B cell (primary cell): ENCODE results near the gene SSC4D. TPM values are rescaled to one million over a fixed set of nuclear protein-coding genes. Genes with fewer than 3 reads are reported as not detected.
"Not testable (repeated sequence)": the region's sequence is repeated elsewhere in the genome, so short reads cannot be mapped to it uniquely, and the experiment has no call there.

Experiments
- ATAC-seq: fragments of 200-7000 bp; cut with Tn5 transposase; one replicate; pipeline ENCODE4 v1.10.0; 2021; ENCODE audit warnings: low read depth, mild to moderate bottlenecking, moderate number of reproducible peaks, moderate library complexity
- CTCF ChIA-PET: fragments of 350-600 bp; sonication (Branson Sonifier 250); formaldehyde crosslinking; loops from one replicate; lab custom pipeline; 2021; ENCODE audit warnings: antibody characterized with exemption, inconsistent platforms; lab: Charles Lee
- POLR2A ChIA-PET: fragments of 350-600 bp; sonication (Branson Sonifier 250); formaldehyde crosslinking; loops from one replicate; lab custom pipeline; 2021; ENCODE audit warnings: antibody characterized with exemption; lab: Charles Lee
- DNase-seq: peaks from one replicate; pipeline ENCODE4 v3.0.0; 2013
- H2AFZ ChIP-seq: 2 replicates; pipeline ENCODE4 v1.6.1; 2012; ENCODE audit warnings: mild to moderate bottlenecking, low read depth, low read length; ENCODE audit not compliant: insufficient read depth, poor library complexity, severe bottlenecking
- H3K27ac ChIP-seq, 2 donors: 1 replicate in 1 of 2; 2 replicates in 1 of 2; pipeline ENCODE4 v1.5.1; 2012 to 2013; ENCODE audit warnings: low read length in 2 of 2, mild to moderate bottlenecking in 2 of 2, moderate library complexity in 1 of 2
- H3K27me3 ChIP-seq, 4 experiments: fragments of 200-600 bp in 1 of 4; sonication (generic) in 1 of 4; replicated peaks in 1 of 4; 1 replicate in 2 of 4; 2 replicates in 2 of 4; pipeline versions ENCODE4 v1.6.1 to v1.7.0; 2013 to 2016; ENCODE audit warnings: low read length in 3 of 4, mild to moderate bottlenecking in 2 of 4, mixed read lengths in 1 of 4, moderate library complexity in 1 of 4; ENCODE audit not compliant: insufficient read depth in 4 of 4, control insufficient read depth in 3 of 4; ENCODE audit errors: control extremely low read depth in 1 of 4
- H3K36me3 ChIP-seq, 2 experiments: replicated peaks in 1 of 2; 1 replicate in 1 of 2; 2 replicates in 1 of 2; pipeline versions ENCODE4 v1.6.1 to v1.7.1; 2013; ENCODE audit warnings: low read length in 1 of 2; ENCODE audit not compliant: insufficient read depth in 2 of 2, control insufficient read depth in 1 of 2; ENCODE audit errors: control extremely low read depth in 1 of 2, extremely low read depth in 1 of 2
- H3K4me1 ChIP-seq, 2 donors: fragments of 200-600 bp in 1 of 2; sonication (generic) in 1 of 2; 1 replicate in 1 of 2; 2 replicates in 1 of 2; pipeline versions ENCODE4 v1.5.1 to v1.6.1; 2013 to 2017; ENCODE audit warnings: low read length in 2 of 2; ENCODE audit not compliant: control insufficient read depth in 2 of 2, insufficient read depth in 2 of 2
- H3K4me2 ChIP-seq: replicated peaks from 2 replicates; pipeline ENCODE3; 2012; ENCODE audit warnings: mild to moderate bottlenecking, low read depth, low read length; ENCODE audit not compliant: poor library complexity, severe bottlenecking
- H3K4me3 ChIP-seq, 5 experiments: fragments of 200-600 bp in 1 of 5; sonication (generic) in 1 of 5; 1 replicate in 3 of 5; 2 replicates in 2 of 5; pipeline versions ENCODE4 v1.5.1 to v1.7.0; 2011 to 2016; ENCODE audit warnings: low read length in 4 of 5, mild to moderate bottlenecking in 4 of 5, low read depth in 2 of 5, control low read depth in 1 of 5, moderate library complexity in 1 of 5; ENCODE audit not compliant: insufficient read depth in 1 of 5; ENCODE audit errors: control extremely low read depth in 1 of 5, extremely low read depth in 1 of 5
- H3K79me2 ChIP-seq: fragments of 200-600 bp; sonication (generic); one replicate; pipeline ENCODE4 v1.6.0; 2016; ENCODE audit warnings: low read length; ENCODE audit not compliant: control insufficient read depth, insufficient read depth
- H3K9ac ChIP-seq: fragments of 200-600 bp; sonication (generic); 2 replicates; pipeline ENCODE4 v1.6.1; 2017; ENCODE audit warnings: mild to moderate bottlenecking, low read length, moderate library complexity
- H3K9me3 ChIP-seq, 3 donors: one replicate each; pipeline versions ENCODE4 v1.6.1 to v1.7.1; 2013; ENCODE audit warnings: low read length in 2 of 3; ENCODE audit not compliant: control insufficient read depth in 2 of 3, insufficient read depth in 1 of 3; ENCODE audit errors: control extremely low read depth in 1 of 3
- H4K20me1 ChIP-seq: 2 replicates; pipeline ENCODE4 v1.6.0; 2012; ENCODE audit warnings: mild to moderate bottlenecking, low read length; ENCODE audit not compliant: insufficient read depth, control insufficient read depth, poor library complexity, severe bottlenecking
- H3K27ac Mint-ChIP-seq: one replicate; pipeline ENCODE4 v1.8.0; 2021; ENCODE audit warnings: mixed read lengths
- H3K27me3 Mint-ChIP-seq: one replicate; pipeline ENCODE4 v1.8.0; 2021; ENCODE audit warnings: mixed read lengths
- H3K4me1 Mint-ChIP-seq: one replicate; pipeline ENCODE4 v1.8.0; 2021; ENCODE audit warnings: mixed read lengths
- H3K4me3 Mint-ChIP-seq: one replicate; pipeline ENCODE4 v1.8.0; 2021; ENCODE audit warnings: mixed read lengths
- H3K9me3 Mint-ChIP-seq: one replicate; pipeline ENCODE4 v1.8.0; 2022; ENCODE audit warnings: mixed read lengths; ENCODE audit not compliant: insufficient read depth
- EZH2 ChIP-seq: IDR thresholded peaks from 2 replicates; pipeline ENCODE4 v1.6.1; 2012; ENCODE audit warnings: borderline replicate concordance, low read depth, mild to moderate bottlenecking, moderate library complexity, low read length; ENCODE audit not compliant: insufficient read depth, poor library complexity, severe bottlenecking
- WGBS: methylation state at CpG from one replicate; pipeline ENCODE4 v1.1.5; 2013; ENCODE audit warnings: missing lambda C conversion rate; ENCODE audit not compliant: insufficient coverage; 5-methylcytosine and 5-hydroxymethylcytosine counted together
- intact Hi-C: fragments of 100-400 bp; cut with micrococcal nuclease; formaldehyde crosslinking; loops from one replicate; pipeline ENCODE4 v1.10.0; 2022
- polyA plus RNA-seq: library from polyadenylated mRNA; depleted of rRNA; stranded (reverse); fragments of >200 nt; gene quantifications from 2 replicates; pipeline ENCODE4 v1.2.3, GENCODE V29; 2012
- total RNA-seq, 2 donors: library from RNA; stranded (reverse); fragments of 120-200 nt in 1 of 2; gene quantifications; 1 replicate in 1 of 2; 2 replicates in 1 of 2; pipeline versions ENCODE4 v1.2.3 to v1.2.4, GENCODE V29; 2013 to 2022
- TF ChIP-seq, protein P1 (sequence below): fragments of 200-600 bp; IDR thresholded peaks from one replicate; pipeline ENCODE4 v1.8.0; 2022; ENCODE audit warnings: antibody characterized with exemption, mild to moderate bottlenecking

SSC4D gene
- total and polyA plus RNA-seq, 2 donors (not counting 1 experiment from before 2014, with no cell fraction given), result 0.16 TPM; not detected in 1

GRCh38 chr7:76426246-76426645 lies 16.7 kb upstream of the SSC4D start:
- no peak overlapping the region for H3K4me3 Mint-ChIP-seq
- no peaks in the 10 kb centered on the region for H3K4me1 Mint-ChIP-seq
- H3K4me2 ChIP-seq, result no peak overlapping the region
- no peak overlapping the region for H3K27ac ChIP-seq
- H3K27ac Mint-ChIP-seq, result no peak overlapping the region
- H3K27me3 ChIP-seq, result no peaks in the 10 kb centered on the region
- intact Hi-C loops, result no loop called here
- no peaks in the 10 kb centered on the region for H3K4me1 ChIP-seq
- no peak overlapping the region for H2AFZ ChIP-seq
- H3K36me3 ChIP-seq, result no peaks in the 10 kb centered on the region
- H3K4me3 ChIP-seq, result no peak overlapping the region
- WGBS, result 98% methylated on average over 4 of the region's 4 CpGs
- H4K20me1 ChIP-seq, result no peaks in the 10 kb centered on the region
- ChIA-PET POLR2A (no interaction called here), CTCF (no interaction called here)
- no peaks in the 10 kb centered on the region for H3K79me2 ChIP-seq
- H3K9me3 Mint-ChIP-seq, result no peaks in the 10 kb centered on the region
- no peaks in the 10 kb centered on the region for H3K9me3 ChIP-seq
- TF ChIP-seq, protein P1, sequence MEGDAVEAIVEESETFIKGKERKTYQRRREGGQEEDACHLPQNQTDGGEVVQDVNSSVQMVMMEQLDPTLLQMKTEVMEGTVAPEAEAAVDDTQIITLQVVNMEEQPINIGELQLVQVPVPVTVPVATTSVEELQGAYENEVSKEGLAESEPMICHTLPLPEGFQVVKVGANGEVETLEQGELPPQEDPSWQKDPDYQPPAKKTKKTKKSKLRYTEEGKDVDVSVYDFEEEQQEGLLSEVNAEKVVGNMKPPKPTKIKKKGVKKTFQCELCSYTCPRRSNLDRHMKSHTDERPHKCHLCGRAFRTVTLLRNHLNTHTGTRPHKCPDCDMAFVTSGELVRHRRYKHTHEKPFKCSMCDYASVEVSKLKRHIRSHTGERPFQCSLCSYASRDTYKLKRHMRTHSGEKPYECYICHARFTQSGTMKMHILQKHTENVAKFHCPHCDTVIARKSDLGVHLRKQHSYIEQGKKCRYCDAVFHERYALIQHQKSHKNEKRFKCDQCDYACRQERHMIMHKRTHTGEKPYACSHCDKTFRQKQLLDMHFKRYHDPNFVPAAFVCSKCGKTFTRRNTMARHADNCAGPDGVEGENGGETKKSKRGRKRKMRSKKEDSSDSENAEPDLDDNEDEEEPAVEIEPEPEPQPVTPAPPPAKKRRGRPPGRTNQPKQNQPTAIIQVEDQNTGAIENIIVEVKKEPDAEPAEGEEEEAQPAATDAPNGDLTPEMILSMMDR, result no peak
- TF ChIP-seq EZH2, result no peak
- H3K9ac ChIP-seq, result no peak overlapping the region
- no peak for ATAC-seq
- H3K27me3 Mint-ChIP-seq, result peaks cover 3% of the 10 kb centered on the region
- DNase-seq, result no peak

GRCh38 chr7:76425558-76425957 lies 16.1 kb upstream of the SSC4D start:
- H3K9me3 ChIP-seq, H2AFZ ChIP-seq, CTCF ChIA-PET, H3K9ac ChIP-seq, H4K20me1 ChIP-seq, POLR2A ChIA-PET, H3K79me2 ChIP-seq, DNase-seq, H3K27ac ChIP-seq, ATAC-seq, H3K27ac Mint-ChIP-seq, H3K4me3 ChIP-seq, H3K4me1 ChIP-seq, H3K4me3 Mint-ChIP-seq, H3K36me3 ChIP-seq, H3K4me2 ChIP-seq, H3K27me3 ChIP-seq, H3K27me3 Mint-ChIP-seq, H3K4me1 Mint-ChIP-seq, H3K9me3 Mint-ChIP-seq, intact Hi-C loops: not testable (repeated sequence)
- WGBS, result 100% methylated on average over 2 of the region's 4 CpGs
